H1 (cell line): ENCODE data around the gene KCNAB2. TPM values are rescaled to one million over a fixed set of nuclear protein-coding genes. Genes with fewer than 3 reads are reported as not detected.
A peak's percentile ranks its signal among the peaks of the same experiment; 100 is the strongest.

Source experiments
- CTCF ChIA-PET: fragments of 300-600 bp; sonication (Branson Sonifier 250); formaldehyde crosslinking; loops from one replicate; lab custom pipeline; 2021; ENCODE audit not compliant: partially characterized antibody; lab: Charles Lee
- POLR2A ChIA-PET: fragments of 300-600 bp; sonication (Branson Sonifier 250); formaldehyde crosslinking; loops from one replicate; lab custom pipeline; 2021; ENCODE audit warnings: inconsistent platforms; ENCODE audit not compliant: partially characterized antibody; lab: Charles Lee
- DNase-seq, 2 experiments: peaks; one replicate each; pipeline versions ENCODE4 v3.0.0 to v3.0.0-alpha.2; 2010 to 2022; ENCODE audit warnings: low spot score in 2 of 2, low read depth in 1 of 2, mixed read lengths in 1 of 2
- FAIRE-seq: peaks from 2 replicates; lab custom pipeline; 2011; peaks lifted over from hg19 to GRCh38; lab: Jason Lieb, UNC
- H2AFZ ChIP-seq: 2 replicates; pipeline ENCODE4 v1.8.1; 2012; ENCODE audit warnings: low read length, inconsistent platforms
- H2AK5ac ChIP-seq: 2 replicates; pipeline ENCODE4 v1.6.1; 2013; ENCODE audit warnings: low read depth, low read length
- H2BK120ac ChIP-seq: replicated peaks from 2 replicates; pipeline ENCODE3; 2013; ENCODE audit warnings: low read depth, low read length, inconsistent platforms
- H2BK12ac ChIP-seq: 2 replicates; pipeline ENCODE4 v1.6.1; 2013; ENCODE audit warnings: low read depth, low read length
- H2BK15ac ChIP-seq: 2 replicates; pipeline ENCODE4 v1.6.1; 2013; ENCODE audit warnings: low read length
- H2BK20ac ChIP-seq: 2 replicates; pipeline ENCODE4 v1.6.1; 2013; ENCODE audit warnings: low read length
- H2BK5ac ChIP-seq: 2 replicates; pipeline ENCODE4 v1.6.1; 2013; ENCODE audit warnings: low read depth, low read length
- H3K14ac ChIP-seq: 2 replicates; pipeline ENCODE4 v1.6.1; 2013; ENCODE audit warnings: inconsistent platforms; ENCODE audit not compliant: insufficient read length
- H3K18ac ChIP-seq: 2 replicates; pipeline ENCODE4 v1.6.1; 2013; ENCODE audit warnings: low read length; ENCODE audit errors: extremely low read depth
- H3K23ac ChIP-seq: 2 replicates; pipeline ENCODE4 v1.6.1; 2013; ENCODE audit warnings: inconsistent platforms; ENCODE audit not compliant: insufficient read length
- H3K23me2 ChIP-seq: 2 replicates; pipeline ENCODE4 v1.6.1; 2013; ENCODE audit warnings: low read depth, low read length
- H3K27ac ChIP-seq: 2 replicates; pipeline ENCODE4 v1.6.1; 2011; ENCODE audit warnings: low read depth, low read length, inconsistent platforms
- H3K27me3 ChIP-seq, 4 experiments: replicated peaks in 1 of 4; 1 replicate in 1 of 4; 2 replicates in 3 of 4; pipeline versions ENCODE4 v1.6.1 to v1.8.1; 2011 to 2013; ENCODE audit warnings: low read length in 3 of 4, mild to moderate bottlenecking in 3 of 4, inconsistent platforms in 2 of 4, mixed read lengths in 2 of 4, moderate library complexity in 1 of 4; ENCODE audit not compliant: control insufficient read depth in 3 of 4, insufficient read depth in 3 of 4; ENCODE audit errors: extremely low read depth in 1 of 4
- H3K36me3 ChIP-seq, 4 experiments: 2 replicates each; pipeline versions ENCODE4 v1.6.1 to v1.8.1; 2011 to 2013; ENCODE audit warnings: mild to moderate bottlenecking in 4 of 4, low read length in 3 of 4, moderate library complexity in 2 of 4, control low read depth in 1 of 4, inconsistent platforms in 1 of 4; ENCODE audit not compliant: insufficient read depth in 4 of 4, control insufficient read depth in 2 of 4
- H3K4ac ChIP-seq: replicated peaks from 2 replicates; pipeline ENCODE3; 2013; ENCODE audit warnings: low read length, low read depth, mixed read lengths, inconsistent platforms; ENCODE audit not compliant: insufficient read length
- H3K4me1 ChIP-seq, 4 experiments: replicated peaks in 1 of 4; 1 replicate in 1 of 4; 2 replicates in 3 of 4; pipeline versions ENCODE4 v1.6.1 to v1.8.1; 2011 to 2013; ENCODE audit warnings: low read length in 3 of 4, inconsistent platforms in 2 of 4, mixed read lengths in 1 of 4; ENCODE audit not compliant: insufficient read depth in 4 of 4, control insufficient read depth in 3 of 4
- H3K4me2 ChIP-seq, 2 experiments: 2 replicates each; pipeline versions ENCODE4 v1.6.1 to v1.8.1; 2011 to 2013; ENCODE audit warnings: low read depth in 2 of 2, low read length in 2 of 2, control low read depth in 1 of 2, inconsistent platforms in 1 of 2, mild to moderate bottlenecking in 1 of 2; ENCODE audit not compliant: insufficient read depth in 1 of 2
- H3K4me3 ChIP-seq, 4 experiments: fragments of 200-600, 300-600 bp in 1 of 4; sonication (generic), shearing (Covaris generic), sonication (Bioruptor Twin) in 1 of 4; 2 replicates each; pipeline versions ENCODE4 v1.5.1 to v1.8.1; 2011 to 2016; ENCODE audit warnings: low read length in 4 of 4, low read depth in 3 of 4, control low read depth in 2 of 4, inconsistent platforms in 2 of 4, mild to moderate bottlenecking in 2 of 4, mixed read lengths in 1 of 4, moderate library complexity in 1 of 4; ENCODE audit not compliant: insufficient read depth in 2 of 4; ENCODE audit errors: extremely low read depth in 1 of 4
- H3K56ac ChIP-seq: replicated peaks from 2 replicates; pipeline ENCODE3; 2013; ENCODE audit warnings: low read depth, mild to moderate bottlenecking, mixed read lengths, low read length, inconsistent platforms; ENCODE audit not compliant: insufficient read length
- H3K79me1 ChIP-seq: 2 replicates; pipeline ENCODE4 v1.6.1; 2013; ENCODE audit warnings: low read depth, low read length, control low read depth
- H3K79me2 ChIP-seq, 2 experiments: 2 replicates each; pipeline versions ENCODE4 v1.6.1 to v1.8.1; 2012 to 2013; ENCODE audit warnings: low read length in 2 of 2, mild to moderate bottlenecking in 2 of 2, inconsistent platforms in 1 of 2; ENCODE audit not compliant: insufficient read depth in 2 of 2, control insufficient read depth in 1 of 2
- H3K9ac ChIP-seq, 4 experiments: replicated peaks in 1 of 4; 1 replicate in 1 of 4; 2 replicates in 3 of 4; pipeline versions ENCODE4 v1.6.1 to v1.8.1; 2011 to 2013; ENCODE audit warnings: low read depth in 3 of 4, low read length in 3 of 4, control low read depth in 2 of 4, mild to moderate bottlenecking in 2 of 4, moderate library complexity in 2 of 4, inconsistent platforms in 1 of 4; ENCODE audit errors: extremely low read depth in 1 of 4
- H3K9me3 ChIP-seq, 2 experiments: 2 replicates each; pipeline versions ENCODE4 v1.6.1 to v1.8.1; 2012 to 2013; ENCODE audit warnings: mild to moderate bottlenecking in 2 of 2, moderate library complexity in 2 of 2, control low read depth in 1 of 2, inconsistent platforms in 1 of 2, low read depth in 1 of 2, low read length in 1 of 2, mixed read lengths in 1 of 2; ENCODE audit not compliant: insufficient read depth in 2 of 2
- H4K20me1 ChIP-seq, 2 experiments: replicated peaks in 1 of 2; 2 replicates each; pipeline versions ENCODE3 to v1.8.1; 2011 to 2013; ENCODE audit warnings: inconsistent platforms in 2 of 2, low read length in 2 of 2, mild to moderate bottlenecking in 1 of 2; ENCODE audit not compliant: insufficient read depth in 2 of 2, control insufficient read depth in 1 of 2
- H4K5ac ChIP-seq: 2 replicates; pipeline ENCODE4 v1.6.1; 2013; ENCODE audit warnings: low read length, low read depth, mixed read lengths, inconsistent platforms; ENCODE audit not compliant: insufficient read length
- H4K8ac ChIP-seq: 2 replicates; pipeline ENCODE4 v1.8.0; 2013; ENCODE audit warnings: mild to moderate bottlenecking, moderate library complexity, low read length, inconsistent platforms; ENCODE audit not compliant: insufficient read depth; ENCODE audit errors: extremely low read depth
- H4K91ac ChIP-seq: replicated peaks from 2 replicates; pipeline ENCODE3; 2013; ENCODE audit warnings: low read length, mixed read lengths, inconsistent platforms; ENCODE audit not compliant: insufficient read length
- CBX5 ChIP-seq: fragments of 300-800, 300-1000 bp; sonication (generic); IDR thresholded peaks from 2 replicates; pipeline ENCODE4 v1.7.1; 2016; ENCODE audit warnings: antibody characterized with exemption, low read length, low read depth
- EGR1 ChIP-seq: IDR thresholded peaks from 2 replicates; pipeline ENCODE4 v1.6.1; 2011; ENCODE audit warnings: low read depth, low read length, borderline replicate concordance
- WGBS, 2 experiments: shearing (Covaris generic) in 1 of 2; methylation state at CpG; one replicate each; pipeline versions ENCODE4 v1.1.6 to v1.1.7; 2013 to 2015; ENCODE audit warnings: low lambda C conversion rate in 2 of 2, mixed read lengths in 2 of 2, inconsistent platforms in 1 of 2, low coverage in 1 of 2, missing lambda C conversion rate in 1 of 2; ENCODE audit not compliant: insufficient replicate concordance in 2 of 2, insufficient coverage in 1 of 2, insufficient read length in 1 of 2; ENCODE audit errors: extremely low coverage in 1 of 2, missing lambda C conversion rate in 1 of 2; 5-methylcytosine and 5-hydroxymethylcytosine counted together
- polyA plus RNA-seq, 7 experiments: library from polyadenylated mRNA; depleted of rRNA in 3 of 7; stranded (reverse) in 5 of 7; unstranded in 2 of 7; fragments of >200 nt in 5 of 7; fragments of 200-250 nt in 2 of 7; gene quantifications; 1 replicate in 5 of 7; 2 replicates in 1 of 7; 4 replicates in 1 of 7; pipeline versions ENCODE4 v1.2.1 to v1.2.3, GENCODE V29; 2011 to 2013; ENCODE audit warnings: missing spikeins in 2 of 7, mixed read lengths in 2 of 7
- total RNA-seq: library from RNA; stranded (reverse); fragmentation: NEBNext Ultra II Directional; extraction: Animal tissue kit (Norgen Biotek cat#: 25700); gene quantifications from 2 replicates; pipeline ENCODE4 v1.2.1, GENCODE V29; 2021

Gene KCNAB2
- total and polyA plus RNA-seq, 2 of the 8 experiments (the other 6 are each of a cell fraction or from before 2014, with no cell fraction given) = 4.5 to 7.0 TPM

DNA sequence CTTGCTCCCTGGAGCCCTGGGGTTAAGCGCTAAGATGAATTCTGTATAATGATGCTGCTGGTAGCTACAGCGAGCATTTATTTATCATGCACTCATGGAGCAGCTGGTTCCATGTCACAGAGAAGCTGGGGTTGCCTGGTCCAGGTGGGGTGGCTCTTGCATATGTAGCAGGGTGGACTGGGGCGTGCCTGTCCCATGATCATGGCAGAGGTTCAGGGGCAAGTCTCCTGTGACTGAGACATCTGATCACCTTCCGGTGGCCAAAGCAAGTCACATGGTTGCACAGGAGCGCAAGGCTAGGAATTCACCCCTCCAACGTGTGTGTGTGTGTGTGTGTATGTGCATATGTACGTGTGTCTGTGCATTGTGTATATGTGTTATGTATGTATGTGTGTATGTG is 15.6 kb upstream of the KCNAB2 start:
- Histone ChIP-seq H2BK5ac (no peak overlapping the region), H3K4ac (no peak overlapping the region), H3K23me2 (peaks cover 12% of the 10 kb centered on the region; the same call in 1 of the 2 replicates), H3K27me3 (peaks cover 0 to 5% (median 2%) of the 10 kb centered on the region in 4 experiments; a peak in 4 of 7 replicates), H3K27ac (no peak overlapping the region), H3K18ac (no peak overlapping the region), H4K91ac (peak overlapping the region; percentile 31), H4K5ac (no peak overlapping the region), H3K79me1 (peaks cover 3% of the 10 kb centered on the region; the same call in 1 of the 2 replicates), H3K36me3 (no peaks in the 10 kb centered on the region), H3K9me3 (no peaks in the 10 kb centered on the region), H4K20me1 (peaks cover 0 to 11% of the 10 kb centered on the region in 2 experiments), H3K56ac (no peak overlapping the region), H2BK15ac (no peak overlapping the region), H2AFZ (no peak overlapping the region), H3K4me1 (peaks cover 0 to 25% (median 11%) of the 10 kb centered on the region in 4 experiments; a peak in 5 of 7 replicates), H3K4me2 (no peak overlapping the region), H2BK20ac (no peak overlapping the region), H2BK120ac (no peak overlapping the region), H2AK5ac (no peak overlapping the region), H3K14ac (no peak overlapping the region), H4K8ac (no peak overlapping the region), H2BK12ac (no peak overlapping the region), H3K4me3 (no peak overlapping the region), H3K79me2 (no peaks in the 10 kb centered on the region; a peak in 1 of 4 replicates), H3K9ac (no peak overlapping the region), H3K23ac (no peak overlapping the region)
- TF ChIP-seq CBX5 = no peak
- TF ChIP-seq EGR1 = no peak
- DNase-seq (no peak), FAIRE-seq (no peak)
- POLR2A ChIA-PET = no interaction called here
- CTCF ChIA-PET = interaction anchor here (0.8 to 1.8 kb wide), 4 partner anchors 10 to 90 kb away, joined by 3 to 7 read pairs (median 4); no protein-coding TSS in a partner anchor
- 78% methylated on average over 7 of the region's 7 CpGs; no CpG with 5 or more reads in 1 of the 2 experiments for WGBS, 2 experiments
